ENCODE measurements around the gene TNRC6C. TPM values are rescaled to one million over a fixed set of nuclear protein-coding genes. Genes with fewer than 3 reads are reported as not detected.

Gene TNRC6C
- total RNA-seq, 1 donor from 2014 or later = 27.0 TPM

- Mint-ChIP-seq H3K9me3 (no peaks in the 10 kb centered on the region), H3K4me1 (peaks cover 21% of the 10 kb centered on the region), H3K27ac (no peak overlapping the region), H3K36me3 (no peaks in the 10 kb centered on the region), H3K27me3 (ENCODE audit: low read depth) (peaks cover 60% of the 10 kb centered on the region), H3K4me3 (no peak overlapping the region)
- no peak for DNase-seq (ENCODE audit: low spot score in 2 of 2, unreplicated experiment in 2 of 2)
- no peak for TF ChIP-seq CTCF (IDR thresholded peaks at IDR 0.05; ENCODE audit: unreplicated experiment)
These were observed 29.9 kb upstream of the TNRC6C start for GRCh38 chr17:77928519-77929179.

GRCh38 chr17:77929180-77929564 is 29.3 kb upstream of the TNRC6C start:
- H3K27ac Mint-ChIP-seq = no peak overlapping the region
- DNase-seq (ENCODE audit: low spot score in 2 of 2, unreplicated experiment in 2 of 2) = no peak
- no peak for TF ChIP-seq CTCF (IDR thresholded peaks at IDR 0.05; ENCODE audit: unreplicated experiment)
- H3K4me3 Mint-ChIP-seq = no peak overlapping the region
- H3K27me3 Mint-ChIP-seq (ENCODE audit: low read depth) = peaks cover 60% of the 10 kb centered on the region
- peaks cover 19% of the 10 kb centered on the region for H3K4me1 Mint-ChIP-seq
- H3K36me3 Mint-ChIP-seq = no peaks in the 10 kb centered on the region
- no peaks in the 10 kb centered on the region for H3K9me3 Mint-ChIP-seq

GRCh38 chr17:77929871-77930436 is 28.5 kb upstream of the TNRC6C start:
- no peaks in the 10 kb centered on the region for H3K9me3 Mint-ChIP-seq
- no peaks in the 10 kb centered on the region for H3K36me3 Mint-ChIP-seq
- TF ChIP-seq CTCF (IDR thresholded peaks at IDR 0.05; ENCODE audit: unreplicated experiment) = no peak
- H3K27me3 Mint-ChIP-seq (ENCODE audit: low read depth) = peaks cover 56% of the 10 kb centered on the region
- DNase-seq (ENCODE audit: low spot score in 2 of 2, unreplicated experiment in 2 of 2) = no peak
- no peak overlapping the region for H3K4me3 Mint-ChIP-seq
- no peak overlapping the region for H3K27ac Mint-ChIP-seq
- peaks cover 17% of the 10 kb centered on the region for H3K4me1 Mint-ChIP-seq

GRCh38 chr17:77930780-77931768 is 27.4 kb upstream of the TNRC6C start:
- Mint-ChIP-seq H3K9me3 (no peaks in the 10 kb centered on the region), H3K4me1 (peaks cover 24% of the 10 kb centered on the region), H3K36me3 (no peaks in the 10 kb centered on the region), H3K27ac (peak overlapping the region; percentile 13), H3K4me3 (no peak overlapping the region), H3K27me3 (ENCODE audit: low read depth) (peaks cover 54% of the 10 kb centered on the region)
- no peak for DNase-seq (ENCODE audit: low spot score in 2 of 2, unreplicated experiment in 2 of 2)
- TF ChIP-seq CTCF (IDR thresholded peaks at IDR 0.05; ENCODE audit: unreplicated experiment) = no peak

GRCh38 chr17:77933777-77934398 is 24.6 kb upstream of the TNRC6C start:
- no peak overlapping the region for H3K27ac Mint-ChIP-seq
- H3K4me1 Mint-ChIP-seq = peaks cover 24% of the 10 kb centered on the region
- no peak for TF ChIP-seq CTCF (IDR thresholded peaks at IDR 0.05; ENCODE audit: unreplicated experiment)
- H3K4me3 Mint-ChIP-seq = no peak overlapping the region
- H3K9me3 Mint-ChIP-seq = no peaks in the 10 kb centered on the region
- no peaks in the 10 kb centered on the region for H3K36me3 Mint-ChIP-seq
- DNase-seq (ENCODE audit: low spot score in 2 of 2, unreplicated experiment in 2 of 2) = no peak
- H3K27me3 Mint-ChIP-seq (ENCODE audit: low read depth) = peaks cover 29% of the 10 kb centered on the region
